Activated CD4-positive, alpha-beta T cell treated with anti-CD3 and anti-CD28 coated beads, Interleukin-2, amount 50 U/mL, for 1 hour (primary cell): ENCODE measurements around the gene ALPG.
"Not testable (repeated sequence)": the region's sequence is repeated elsewhere in the genome, so short reads cannot be mapped to it uniquely, and the experiment has no call there.

Experiments
- DNase-seq: peaks from one replicate; pipeline ENCODE4 v3.0.0-alpha.2; 2020

Gene ALPG

DNA sequence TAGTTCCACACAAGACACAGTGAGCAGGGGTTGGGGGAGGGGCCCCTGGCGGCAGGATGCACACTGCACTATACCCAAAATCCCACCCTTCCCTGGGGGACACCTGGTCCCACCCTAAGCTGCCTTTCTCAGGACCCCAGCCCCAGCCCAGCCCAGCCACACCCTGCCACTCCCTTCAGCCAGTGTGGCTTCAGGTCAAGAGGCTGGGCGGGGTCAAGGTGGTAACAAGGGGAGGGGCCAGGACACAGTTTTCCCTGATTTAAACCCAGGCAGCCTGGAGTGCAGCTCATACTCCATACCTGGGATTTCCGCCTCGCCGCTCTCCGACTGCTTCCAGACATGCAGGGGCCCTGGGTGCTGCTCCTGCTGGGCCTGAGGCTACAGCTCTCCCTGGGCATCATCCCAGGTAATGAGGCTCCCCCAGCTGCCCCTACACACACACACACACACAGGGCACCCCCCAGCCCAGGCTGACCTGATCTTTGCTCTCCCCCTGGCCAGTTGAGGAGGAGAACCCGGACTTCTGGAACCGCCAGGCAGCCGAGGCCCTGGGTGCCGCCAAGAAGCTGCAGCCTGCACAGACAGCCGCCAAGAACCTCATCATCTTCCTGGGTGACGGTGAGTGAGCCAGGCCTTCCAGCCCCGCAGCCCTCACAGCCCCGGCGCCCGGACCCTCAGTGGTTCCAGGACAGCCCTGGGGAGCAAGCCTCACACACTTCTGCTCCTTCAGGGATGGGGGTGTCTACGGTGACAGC is at the start of gene ALPG:
ALPG (plus strand) TSS at position 289 of the 755 bp plus-strand sequence; CDS start at position 340, 51 bp downstream.
- DNase-seq, result no peak

GRCh38 chr2:232361646-232362045 is 45.0 kb upstream of the ALPG start:
- no peak for DNase-seq

DNA sequence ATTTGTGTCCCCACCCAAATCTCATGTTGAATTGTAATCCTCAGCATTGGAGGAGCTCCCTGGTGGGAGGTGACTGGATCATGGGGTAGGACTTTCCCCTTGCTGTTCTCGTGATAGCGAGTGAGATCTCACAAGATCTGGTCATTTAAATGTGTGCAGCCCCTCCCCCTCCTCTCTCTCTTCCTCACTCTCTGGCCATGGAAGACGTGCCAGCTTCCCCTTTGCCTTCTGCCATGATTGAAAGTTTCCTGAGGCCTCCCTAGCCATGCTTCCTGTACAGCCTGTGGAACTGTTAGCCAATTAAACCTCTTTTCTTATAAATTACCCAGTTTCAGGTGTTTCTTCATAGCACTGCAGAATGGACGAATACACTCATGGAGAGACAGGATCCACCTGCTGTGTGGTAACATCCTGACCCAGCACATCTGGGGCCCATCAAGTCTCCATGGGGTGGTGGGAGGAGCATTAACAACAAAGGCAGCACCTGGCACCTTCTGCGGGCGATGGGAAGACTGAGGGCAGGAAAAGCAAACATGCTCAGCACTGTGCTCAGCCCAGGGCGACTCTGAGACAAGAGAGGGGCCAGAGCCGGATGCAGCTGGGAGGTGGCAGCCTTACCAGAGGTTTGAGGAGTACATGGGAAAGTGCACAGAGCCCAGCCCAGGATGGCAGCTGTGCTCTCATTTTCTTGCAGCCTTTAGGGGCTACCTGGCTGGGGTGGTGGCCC is 44.3 kb upstream of the ALPG start:
- no peak for DNase-seq

- DNase-seq, result not testable (repeated sequence)
These were observed 43.4 kb upstream of the ALPG start for GRCh38 chr2:232363064-232363783.

DNA sequence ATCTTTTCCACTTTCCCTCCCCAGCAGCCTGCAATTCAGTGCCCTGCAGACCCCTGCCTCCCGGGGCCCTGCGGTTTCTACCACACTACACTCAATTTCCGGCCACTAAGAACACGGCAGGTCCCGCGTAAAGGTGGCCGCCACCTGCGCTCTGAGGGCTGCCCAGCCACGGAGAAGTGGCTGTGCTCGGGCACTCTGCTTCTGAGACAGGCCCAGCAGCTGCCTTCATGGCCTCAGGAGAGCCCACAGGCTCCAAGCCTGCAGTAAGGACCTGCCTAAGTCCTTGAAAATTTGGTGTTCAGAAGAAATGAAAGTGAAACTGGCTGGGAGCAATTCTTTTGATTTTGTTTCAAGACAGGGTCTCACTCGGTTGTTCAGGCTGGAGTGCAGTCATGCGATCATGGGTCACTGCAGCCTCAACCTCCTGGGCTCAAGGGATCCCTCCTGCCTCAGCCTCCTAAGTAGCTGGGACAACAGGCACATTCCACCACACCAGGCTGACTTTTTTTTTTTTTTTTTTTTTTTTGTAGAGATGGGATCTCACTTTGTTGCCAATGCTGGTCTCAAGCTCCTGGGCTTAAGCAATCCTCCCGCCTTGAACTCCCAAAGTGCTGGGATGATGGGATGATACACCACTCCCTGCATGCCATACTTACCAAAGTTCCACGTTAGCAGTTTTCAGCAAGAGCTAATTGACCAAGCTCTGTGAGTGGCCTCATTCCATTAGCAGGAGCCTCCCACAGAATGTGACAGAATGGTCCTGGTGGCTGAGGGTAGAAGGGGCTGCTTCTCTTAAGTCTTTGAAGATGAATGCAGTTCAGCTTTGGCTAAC is 42.6 kb upstream of the ALPG start:
- DNase-seq, result no peak

DNA sequence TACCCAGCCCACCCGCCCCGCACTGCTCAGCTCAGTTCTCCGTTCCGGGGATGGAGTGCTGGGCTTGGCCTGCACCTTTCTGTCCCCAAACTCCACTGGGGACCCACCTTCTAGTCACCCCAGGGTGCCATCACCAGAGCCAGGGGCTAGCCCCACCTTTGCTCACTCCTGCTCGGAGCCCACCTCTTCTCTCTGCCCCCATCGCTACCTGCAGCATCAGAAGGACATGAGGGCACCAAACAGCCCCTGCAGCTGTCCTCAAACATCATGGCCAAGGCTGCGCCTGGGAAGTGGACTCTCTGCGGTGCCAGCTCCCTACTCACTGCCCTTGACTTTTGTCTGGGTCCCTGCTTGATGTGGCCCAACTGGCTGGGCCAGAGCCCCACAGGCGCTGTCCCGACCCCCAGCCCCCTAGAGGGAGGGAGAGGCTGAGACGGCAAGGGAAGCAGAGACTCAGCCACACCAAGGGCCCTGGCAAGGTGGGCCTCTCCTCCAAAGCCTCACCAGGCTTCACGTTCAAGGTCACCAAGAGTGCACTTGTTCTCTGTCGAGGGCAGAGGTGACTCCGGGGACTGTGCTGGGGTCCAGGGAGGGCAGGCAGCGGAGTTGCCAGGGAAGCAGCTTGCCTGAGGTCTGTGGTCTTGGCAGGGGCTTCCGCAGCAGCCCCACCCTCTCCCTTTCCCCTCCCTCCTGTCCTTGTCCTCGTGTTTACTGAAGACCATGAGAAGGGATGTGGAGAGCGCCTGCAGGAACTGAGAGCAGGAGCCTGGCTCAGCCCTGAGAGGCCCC is 41.6 kb upstream of the ALPG start:
- not testable (repeated sequence) for DNase-seq

GRCh38 chr2:232365621-232366321 is 40.9 kb upstream of the ALPG start:
- no peak for DNase-seq

DNA sequence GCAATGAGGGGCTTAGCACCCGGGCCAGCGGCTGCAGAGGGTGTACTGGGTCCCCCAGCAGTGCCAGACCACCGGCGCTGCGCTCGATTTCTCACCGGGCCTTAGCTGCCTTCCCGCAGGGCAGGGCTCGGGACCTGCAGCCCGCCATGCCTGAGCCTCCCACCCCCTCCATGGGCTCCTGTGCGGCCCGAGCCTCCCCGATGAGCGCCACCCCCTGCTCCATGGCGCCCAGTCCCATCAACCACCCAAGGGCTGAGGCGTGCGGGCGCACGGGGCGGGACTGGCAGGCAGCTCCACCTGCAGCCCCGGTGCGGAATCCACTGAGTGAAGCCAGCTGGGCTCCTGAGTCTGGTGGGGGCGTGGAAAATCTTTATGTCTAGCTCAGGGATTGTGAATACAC is 40.2 kb upstream of the ALPG start:
- not testable (repeated sequence) for DNase-seq

GRCh38 chr2:232367016-232367415 is 39.6 kb upstream of the ALPG start:
- DNase-seq, result no peak

- no peak for DNase-seq
These were observed 38.9 kb upstream of the ALPG start for GRCh38 chr2:232367591-232368233.

DNA sequence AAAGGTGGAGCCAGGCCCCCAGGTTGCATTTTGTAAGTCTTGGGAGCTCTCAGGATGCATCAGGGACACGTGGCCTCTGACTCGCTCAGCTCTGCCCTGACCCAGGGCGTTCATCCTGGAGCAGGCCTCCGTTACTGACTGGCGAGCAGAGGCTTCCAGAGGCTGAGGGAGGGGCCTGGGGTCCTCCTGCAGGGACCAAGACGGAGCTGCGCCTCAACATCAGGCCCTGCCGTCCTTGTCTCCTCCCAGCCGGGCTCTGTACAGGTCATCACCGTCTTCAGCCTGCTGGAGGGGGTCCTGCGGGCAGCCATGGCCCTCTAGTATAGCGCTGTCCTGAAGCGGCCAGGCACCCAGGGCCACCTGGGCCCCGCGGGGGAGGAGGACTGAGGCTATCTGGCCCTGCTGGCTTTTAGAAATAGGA is 38.3 kb upstream of the ALPG start:
- no peak for DNase-seq

DNA sequence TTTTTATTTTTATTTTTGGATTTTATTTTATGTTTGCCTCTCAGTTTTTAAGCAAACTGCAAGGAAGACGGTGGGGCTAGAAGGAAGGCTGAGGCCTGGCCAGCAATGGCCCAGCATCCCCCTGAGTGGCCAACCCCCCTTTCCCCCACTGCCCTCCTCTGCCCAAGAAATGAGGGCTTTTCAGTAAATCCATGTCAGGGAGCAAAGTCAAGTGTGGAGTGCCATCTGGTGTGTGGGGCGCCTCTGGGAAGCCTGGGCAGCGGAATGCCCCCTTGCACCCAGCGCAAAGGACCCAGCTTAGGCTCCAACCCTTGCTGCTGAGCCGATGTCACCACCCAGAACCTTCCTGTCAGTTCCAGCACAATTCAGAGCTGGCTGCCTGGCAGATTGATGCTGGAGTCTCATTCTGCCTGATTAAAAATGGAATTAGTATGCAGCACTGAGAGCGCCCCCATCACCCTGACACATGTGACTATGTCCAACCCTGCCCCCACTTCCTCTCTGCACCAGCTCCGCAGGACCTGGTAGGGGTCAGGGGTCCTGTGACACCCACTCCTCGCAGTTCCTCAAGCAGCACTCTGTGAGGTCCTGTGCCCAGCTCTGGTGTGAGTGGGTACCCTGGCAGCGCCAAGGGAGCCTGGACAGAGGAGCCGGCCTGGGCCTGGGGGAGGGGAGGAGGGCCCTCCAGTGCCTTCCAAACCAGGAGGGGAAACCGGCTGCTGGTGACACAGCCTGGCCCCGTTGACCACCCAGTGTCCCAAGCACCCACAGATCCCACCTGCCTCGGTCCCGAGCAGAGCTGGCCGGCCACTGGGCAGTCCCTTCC is 37.3 kb upstream of the ALPG start:
- DNase-seq, result no peak

DNA sequence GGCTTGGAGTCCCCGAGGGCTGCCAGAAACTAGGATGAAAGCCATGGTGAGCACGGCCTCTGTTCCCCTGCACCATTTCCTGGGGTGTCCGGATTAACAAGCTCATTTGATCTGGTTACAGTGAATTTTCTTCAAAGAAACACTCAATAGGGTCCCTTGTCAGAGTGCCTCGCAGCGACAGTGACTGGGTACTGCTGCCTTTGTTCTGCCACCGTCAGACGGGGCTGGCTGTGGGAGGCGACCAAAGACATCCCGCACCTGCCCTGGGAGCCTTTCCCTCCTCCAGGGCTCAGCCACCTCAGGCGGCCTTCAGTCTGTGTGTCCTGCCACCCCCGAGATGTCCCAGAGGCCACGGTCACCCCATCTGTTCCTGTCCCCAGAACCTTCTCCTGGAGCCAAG is 36.6 kb upstream of the ALPG start:
- not testable (repeated sequence) for DNase-seq

DNA sequence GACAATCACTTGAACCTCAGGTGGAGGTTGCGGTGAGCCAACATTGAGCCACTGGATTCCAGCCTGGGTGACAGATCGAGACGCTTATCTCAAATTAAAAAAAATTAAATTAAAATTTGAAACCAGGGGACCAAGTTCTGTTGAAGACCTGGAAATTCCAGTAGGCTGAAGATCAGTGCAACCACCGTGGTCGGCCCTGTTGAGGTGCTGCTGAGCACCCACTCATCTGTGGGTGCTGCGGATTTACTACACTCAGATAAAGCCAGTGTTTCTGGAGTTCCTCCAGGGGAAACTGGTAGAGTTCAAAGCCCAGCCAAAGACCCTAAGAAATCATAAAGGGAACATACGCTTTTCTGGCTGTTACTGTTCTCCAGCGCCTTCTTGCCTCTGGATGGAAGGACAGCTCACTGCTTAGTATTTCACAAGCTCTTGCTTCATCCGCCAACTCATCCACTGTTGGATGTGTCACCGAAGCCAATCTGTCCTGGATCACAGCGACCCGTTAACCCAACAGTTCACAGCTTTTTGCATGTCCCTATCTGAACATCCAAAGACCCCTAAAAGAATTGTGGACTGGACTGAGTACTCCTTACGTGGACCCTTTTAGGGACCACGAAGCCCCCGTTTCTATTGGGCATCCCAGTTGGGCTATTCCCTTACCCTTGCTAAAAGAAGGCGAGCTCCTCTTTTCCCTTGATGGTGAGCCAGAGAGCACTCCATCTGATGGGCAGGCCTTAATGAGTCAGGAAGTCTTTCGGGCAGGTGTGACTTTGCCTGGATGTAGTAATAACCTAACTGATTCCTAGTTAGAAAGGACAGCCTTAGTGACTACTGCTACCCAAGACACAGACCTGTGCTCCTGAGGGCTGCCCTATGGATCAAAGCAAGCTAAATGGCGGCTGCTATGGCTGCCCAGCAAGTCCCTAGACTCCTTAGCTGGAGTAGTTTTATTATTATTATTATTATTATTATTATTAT is 34.1 kb upstream of the ALPG start:
- DNase-seq, result no peak

- no peak for DNase-seq
These were observed 32.3 kb upstream of the ALPG start for GRCh38 chr2:232374356-232374755.

GRCh38 chr2:232375164-232375563 is 31.5 kb upstream of the ALPG start:
- DNase-seq, result no peak

DNA sequence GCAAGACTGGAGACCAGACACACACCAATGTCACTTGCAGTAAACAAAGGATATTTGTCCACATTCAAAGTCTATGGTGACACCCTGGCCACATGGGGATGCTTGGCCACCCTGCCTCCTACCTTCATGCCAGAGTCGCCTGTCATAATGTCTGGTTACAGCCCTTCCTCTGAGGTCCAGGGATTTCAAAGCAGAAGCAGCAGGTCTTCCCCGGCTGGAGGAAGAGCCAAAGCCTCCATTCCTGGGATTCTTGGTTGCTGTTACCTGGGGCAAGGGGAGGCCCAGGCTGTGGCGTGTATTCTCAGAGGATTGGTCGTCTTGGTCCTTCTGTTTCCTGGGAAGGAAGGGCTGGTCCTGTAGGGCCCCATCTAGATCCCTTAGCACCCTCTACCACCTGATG is 30.4 kb upstream of the ALPG start:
- no peak for DNase-seq

DNA sequence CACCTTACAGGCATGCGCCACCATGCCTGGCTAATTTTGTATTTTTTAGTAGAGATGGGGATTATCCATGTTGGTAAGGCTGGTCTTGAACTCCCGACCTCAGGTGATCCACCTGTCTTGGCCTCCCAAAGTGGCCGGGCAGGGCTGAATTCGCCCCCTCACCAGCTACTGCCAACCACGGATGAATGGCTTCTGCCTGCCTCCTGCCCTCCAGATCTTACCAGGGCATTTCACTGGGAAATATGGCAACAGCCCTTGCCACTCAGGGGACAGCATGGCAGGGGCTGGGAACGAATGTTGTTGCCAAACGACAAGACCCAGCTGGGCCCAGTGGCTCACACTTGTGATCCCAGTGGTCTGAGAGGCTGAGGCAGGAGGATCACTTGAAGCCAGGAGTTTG is 29.9 kb upstream of the ALPG start:
- no peak for DNase-seq

GRCh38 chr2:232377319-232377718 is 29.3 kb upstream of the ALPG start:
- no peak for DNase-seq
